ENCODE data around the gene MCF2L.
A peak's percentile ranks its signal among the peaks of the same experiment; 100 is the strongest.

Gene MCF2L

DNA sequence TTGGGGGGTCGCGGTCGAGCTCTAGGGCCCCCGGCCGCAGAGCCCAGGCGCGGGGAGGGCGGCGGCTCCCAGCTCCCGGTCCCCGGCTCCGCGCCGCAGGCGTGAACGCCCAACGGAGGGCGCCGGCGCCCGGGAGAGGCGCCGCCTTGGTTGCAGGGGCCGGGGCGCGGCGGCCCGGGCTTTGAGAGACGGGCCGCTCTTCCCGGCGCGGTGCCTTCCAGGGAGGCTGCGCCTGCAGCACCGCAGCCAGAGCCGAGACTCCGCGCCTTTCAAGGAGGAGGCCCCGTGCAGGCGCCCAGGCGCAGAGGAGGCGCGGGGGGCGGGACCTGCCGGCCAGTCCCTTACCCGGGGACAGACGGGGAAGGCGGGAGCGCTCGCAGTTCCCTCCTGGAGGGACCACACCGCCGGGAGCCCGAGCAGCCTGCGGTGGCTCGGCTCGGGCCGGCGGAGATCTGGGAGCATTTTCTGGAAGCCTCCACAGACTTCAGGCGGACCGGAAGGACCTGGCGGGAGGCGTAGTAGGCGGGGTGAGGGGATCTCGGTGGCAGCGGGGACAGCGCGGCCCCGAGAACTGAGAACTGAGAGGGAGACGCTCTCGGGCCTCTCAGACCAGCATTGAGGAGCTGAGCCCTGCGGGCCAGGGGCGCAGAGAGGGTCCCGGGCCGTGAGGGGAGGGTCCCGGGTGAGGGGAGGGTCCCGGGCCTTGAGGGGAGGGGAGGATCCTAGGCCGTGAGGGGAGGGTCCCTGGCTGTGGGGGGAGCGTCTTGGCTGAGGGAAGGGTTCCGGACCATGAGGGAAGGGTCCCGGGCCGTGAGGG lies 25.5 kb upstream of the MCF2L start:
- DNase-seq (ENCODE audit: low read depth), result no peak
- H3K4me3 ChIP-seq (ENCODE audit: low read depth, low read length), result peak overlapping the region; percentile 61
- TF ChIP-seq, protein P1, sequence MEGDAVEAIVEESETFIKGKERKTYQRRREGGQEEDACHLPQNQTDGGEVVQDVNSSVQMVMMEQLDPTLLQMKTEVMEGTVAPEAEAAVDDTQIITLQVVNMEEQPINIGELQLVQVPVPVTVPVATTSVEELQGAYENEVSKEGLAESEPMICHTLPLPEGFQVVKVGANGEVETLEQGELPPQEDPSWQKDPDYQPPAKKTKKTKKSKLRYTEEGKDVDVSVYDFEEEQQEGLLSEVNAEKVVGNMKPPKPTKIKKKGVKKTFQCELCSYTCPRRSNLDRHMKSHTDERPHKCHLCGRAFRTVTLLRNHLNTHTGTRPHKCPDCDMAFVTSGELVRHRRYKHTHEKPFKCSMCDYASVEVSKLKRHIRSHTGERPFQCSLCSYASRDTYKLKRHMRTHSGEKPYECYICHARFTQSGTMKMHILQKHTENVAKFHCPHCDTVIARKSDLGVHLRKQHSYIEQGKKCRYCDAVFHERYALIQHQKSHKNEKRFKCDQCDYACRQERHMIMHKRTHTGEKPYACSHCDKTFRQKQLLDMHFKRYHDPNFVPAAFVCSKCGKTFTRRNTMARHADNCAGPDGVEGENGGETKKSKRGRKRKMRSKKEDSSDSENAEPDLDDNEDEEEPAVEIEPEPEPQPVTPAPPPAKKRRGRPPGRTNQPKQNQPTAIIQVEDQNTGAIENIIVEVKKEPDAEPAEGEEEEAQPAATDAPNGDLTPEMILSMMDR (IDR thresholded peaks at IDR 0.05; ENCODE audit: control insufficient read depth, extremely low read depth, insufficient read depth), result 0 out of 2 replicates have a peak, but pooled peaks have one; percentile 5

DNA sequence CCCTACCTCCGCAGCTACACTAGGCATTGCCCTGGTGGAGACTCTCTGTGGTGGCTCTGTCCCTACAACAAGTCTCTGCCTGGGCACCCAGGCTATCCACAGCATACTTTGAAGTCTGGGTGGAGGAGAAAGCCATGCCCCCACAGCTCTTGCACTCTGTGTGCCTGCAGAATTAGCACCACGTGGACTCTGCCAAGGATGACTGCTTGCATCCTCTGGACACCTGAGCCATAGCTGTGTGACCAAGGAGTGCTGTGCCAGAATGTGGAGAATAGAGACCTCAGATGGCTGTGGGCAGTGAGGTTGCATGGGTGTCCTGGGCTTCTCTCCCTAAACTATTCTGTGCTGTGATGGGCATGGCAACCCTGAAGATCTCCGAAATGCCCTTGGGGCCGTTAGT lies 21.2 kb upstream of the MCF2L start:
- DNase-seq (ENCODE audit: low read depth), result no peak
- no peak overlapping the region for H3K4me3 ChIP-seq (ENCODE audit: low read depth, low read length)
- TF ChIP-seq, protein P1 (IDR thresholded peaks at IDR 0.05; ENCODE audit: control insufficient read depth, extremely low read depth, insufficient read depth), result no peak

DNA sequence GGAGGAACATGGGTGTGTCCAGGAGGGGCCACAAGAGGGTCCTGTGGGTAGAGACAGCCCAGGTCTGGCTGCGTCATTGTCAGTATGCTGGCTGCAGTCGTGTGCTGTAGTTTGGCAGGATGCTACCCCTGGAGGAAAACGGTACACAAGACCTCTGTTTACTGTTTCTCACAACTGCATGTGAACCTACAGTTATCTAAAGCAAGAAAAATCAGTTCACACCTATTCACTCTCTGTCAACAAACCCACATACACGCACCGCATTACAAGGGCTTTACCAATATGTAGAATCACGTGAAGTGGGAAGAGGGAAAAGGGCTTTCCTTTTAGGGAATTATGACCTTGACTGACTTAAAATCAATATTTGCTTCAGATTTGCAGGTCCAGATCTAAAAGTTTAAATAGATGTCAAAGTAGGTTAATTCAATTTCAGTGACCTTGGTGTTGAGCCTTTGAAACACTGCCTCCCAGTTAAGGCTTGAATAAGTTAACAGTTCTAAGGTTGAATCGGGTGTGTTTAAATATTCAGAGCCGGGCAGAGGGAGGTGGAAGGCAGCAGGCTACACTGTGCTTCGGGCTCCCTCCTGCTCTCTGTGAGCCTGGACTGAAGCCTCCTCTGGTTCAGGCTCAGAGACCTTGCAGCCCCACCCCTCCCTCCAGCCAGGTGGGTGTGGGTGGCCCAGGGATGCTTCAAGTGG lies 17.2 kb upstream of the MCF2L start:
- no peak for DNase-seq (ENCODE audit: low read depth)
- H3K4me3 ChIP-seq (ENCODE audit: low read depth, low read length), result no peak overlapping the region
- TF ChIP-seq, protein P1 (IDR thresholded peaks at IDR 0.05; ENCODE audit: control insufficient read depth, extremely low read depth, insufficient read depth), result no peak

DNA sequence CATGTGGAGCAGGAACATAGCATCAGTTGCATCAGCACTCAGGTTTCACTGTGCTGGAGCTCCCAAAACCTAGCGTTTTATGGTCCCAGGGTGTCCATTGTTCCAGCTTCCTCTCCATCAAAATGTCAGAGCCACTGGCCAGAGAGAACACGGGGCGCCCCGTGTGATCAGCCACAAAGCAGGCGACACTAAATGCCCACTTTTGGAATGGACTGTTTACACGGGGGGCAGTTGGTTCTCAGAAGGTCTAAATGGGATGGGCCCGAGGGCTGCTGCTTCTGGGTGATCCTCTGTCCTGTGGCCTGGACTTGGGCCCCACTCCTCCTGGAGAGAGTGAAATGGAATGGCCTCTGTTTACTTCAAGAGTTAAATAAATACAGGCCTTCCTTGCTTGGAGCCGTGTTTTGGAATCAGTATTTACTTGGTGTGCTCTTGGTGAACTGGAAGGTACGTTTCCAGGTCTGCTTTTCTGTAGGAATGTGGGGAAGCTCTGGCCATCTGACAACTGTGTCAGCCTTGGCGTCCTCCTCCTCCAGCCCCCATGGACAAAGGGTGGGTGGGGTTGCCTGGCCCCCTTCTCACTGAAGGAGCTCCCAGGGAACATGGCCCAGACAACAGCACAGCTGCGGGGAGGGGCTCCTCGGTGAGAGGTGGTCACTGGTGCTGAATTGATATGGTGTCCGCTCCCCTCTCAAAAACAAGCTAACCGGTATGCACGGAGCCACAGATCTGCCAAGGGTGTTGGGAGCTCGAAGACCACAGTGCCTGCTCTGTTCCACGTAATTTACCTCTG lies 16.1 kb upstream of the MCF2L start:
- TF ChIP-seq, protein P1 (IDR thresholded peaks at IDR 0.05; ENCODE audit: control insufficient read depth, extremely low read depth, insufficient read depth), result no peak
- H3K4me3 ChIP-seq (ENCODE audit: low read depth, low read length), result peak overlapping the region; percentile 31; the same call in 1 of the 2 replicates
- DNase-seq (ENCODE audit: low read depth), result no peak

DNA sequence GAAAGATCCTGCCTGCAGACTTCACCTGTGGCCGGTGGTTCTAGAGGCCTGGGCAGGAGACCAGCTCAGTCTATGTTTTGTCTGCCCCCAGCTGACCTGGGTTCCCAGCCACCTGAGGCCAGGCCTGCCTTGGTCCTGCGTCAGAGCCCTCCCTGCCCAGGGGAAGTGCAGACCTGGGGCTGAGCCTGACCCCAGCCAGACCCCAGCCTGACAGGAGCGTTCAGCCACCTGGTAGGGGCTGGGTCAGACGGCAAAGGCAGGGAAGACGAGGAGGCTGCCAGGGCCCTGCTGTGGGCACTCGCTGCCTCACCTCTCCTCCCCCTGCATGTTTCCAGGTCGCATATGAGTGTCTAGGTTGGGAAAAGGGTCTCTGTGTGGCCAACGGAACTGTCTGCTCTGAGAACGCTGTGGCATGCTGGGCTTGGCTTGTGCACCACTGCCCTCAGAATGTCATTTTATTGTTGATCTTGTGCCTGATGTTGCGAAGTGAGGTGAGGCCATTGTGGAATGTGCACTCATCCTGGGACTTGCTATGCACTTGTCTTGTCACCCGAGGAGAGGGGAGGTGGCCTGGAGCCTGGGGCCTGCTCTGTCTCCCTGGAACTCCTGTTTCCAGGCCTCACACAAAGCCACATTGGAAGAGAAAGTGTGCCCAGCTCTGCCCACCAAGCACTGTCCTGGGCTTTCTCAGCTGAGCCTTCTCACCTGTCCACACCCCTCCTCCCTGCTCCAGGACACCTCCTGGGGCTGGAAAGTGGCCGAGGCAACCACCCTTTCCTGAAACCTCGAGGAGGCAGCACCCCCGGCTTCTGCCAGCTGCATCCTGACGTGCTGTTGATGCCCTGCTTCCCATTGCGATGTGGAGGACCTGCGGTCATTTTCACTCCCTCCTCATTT lies 15.2 kb upstream of the MCF2L start:
- TF ChIP-seq, protein P1 (IDR thresholded peaks at IDR 0.05; ENCODE audit: control insufficient read depth, extremely low read depth, insufficient read depth), result no peak
- H3K4me3 ChIP-seq (ENCODE audit: low read depth, low read length), result peak overlapping the region; percentile 31; the same call in 1 of the 2 replicates
- DNase-seq (ENCODE audit: low read depth), result no peak
